Natural killer cell (primary cell): ENCODE data around the gene MYEF2. TPM values are rescaled to one million over a fixed set of nuclear protein-coding genes. Genes with fewer than 3 reads are reported as not detected.

Source experiments
- ATAC-seq, 3 donors: fragments of 150-1000 bp in 2 of 3; fragments of 200-7000 bp in 1 of 3; cut with Tn5 transposase; 1 replicate in 1 of 3; 2 replicates in 2 of 3; pipeline ENCODE4 v1.10.0; 2021; ENCODE audit warnings: mild to moderate bottlenecking in 2 of 3, moderate library complexity in 2 of 3
- DNase-seq, 2 donors: peaks; one replicate each; pipeline versions ENCODE4 v3.0.0 to v3.0.0-alpha.2; 2013 to 2021; ENCODE audit warnings: mixed read lengths in 1 of 2
- H3K27ac ChIP-seq: one replicate; pipeline ENCODE4 v1.5.1; 2013; ENCODE audit warnings: mild to moderate bottlenecking, low read length
- H3K27me3 ChIP-seq: one replicate; pipeline ENCODE4 v1.6.1; 2013; ENCODE audit warnings: low read length; ENCODE audit not compliant: control insufficient read depth, insufficient read depth
- H3K36me3 ChIP-seq: one replicate; pipeline ENCODE4 v1.6.1; 2013; ENCODE audit warnings: low read length; ENCODE audit not compliant: control insufficient read depth, insufficient read depth
- H3K4me1 ChIP-seq: one replicate; pipeline ENCODE4 v1.6.1; 2013; ENCODE audit warnings: low read length; ENCODE audit not compliant: control insufficient read depth, insufficient read depth
- H3K4me3 ChIP-seq: one replicate; pipeline ENCODE4 v1.5.1; 2013; ENCODE audit warnings: low read length
- H3K9me3 ChIP-seq: one replicate; pipeline ENCODE4 v1.6.1; 2013; ENCODE audit warnings: low read length; ENCODE audit not compliant: control insufficient read depth, insufficient read depth
- H3K27ac Mint-ChIP-seq, 2 donors: one replicate each; pipeline ENCODE4 v1.8.0; 2022; ENCODE audit warnings: mild to moderate bottlenecking in 2 of 2, mixed read lengths in 2 of 2, moderate library complexity in 1 of 2
- H3K27me3 Mint-ChIP-seq, 2 donors: one replicate each; pipeline ENCODE4 v1.8.0; 2022; ENCODE audit warnings: low read depth in 2 of 2, mixed read lengths in 2 of 2
- H3K36me3 Mint-ChIP-seq: one replicate; pipeline ENCODE4 v1.8.0; 2022; ENCODE audit warnings: mixed read lengths
- H3K4me1 Mint-ChIP-seq, 2 donors: one replicate each; pipeline ENCODE4 v1.8.0; 2022; ENCODE audit warnings: mixed read lengths in 2 of 2
- H3K4me3 Mint-ChIP-seq: one replicate; pipeline ENCODE4 v1.8.0; 2022; ENCODE audit warnings: mild to moderate bottlenecking, moderate library complexity, mixed read lengths
- H3K9me3 Mint-ChIP-seq, 2 donors: one replicate each; pipeline ENCODE4 v1.8.0; 2022; ENCODE audit warnings: mixed read lengths in 2 of 2
- WGBS: methylation state at CpG from one replicate; pipeline ENCODE4 v1.1.7; 2013; ENCODE audit warnings: missing lambda C conversion rate; ENCODE audit not compliant: insufficient coverage; 5-methylcytosine and 5-hydroxymethylcytosine counted together
- intact Hi-C: fragments of 100-400 bp; cut with micrococcal nuclease; formaldehyde crosslinking; loops from one replicate; pipeline ENCODE4 v1.14.2; 2022
- total RNA-seq, 4 donors: library from RNA; stranded (reverse); fragments of 120-200 nt in 1 of 4; gene quantifications; one replicate each; pipeline versions ENCODE4 v1.2.3 to v1.2.4, GENCODE V29; 2013 to 2022
- TF ChIP-seq, protein P1 (sequence below): fragments of 200-600 bp; IDR thresholded peaks from one replicate; pipeline ENCODE4 v1.8.0; 2022; ENCODE audit warnings: antibody characterized with exemption

Gene MYEF2
- total RNA-seq, 3 donors from 2014 or later (not counting 1 experiment from before 2014, with no cell fraction given) = 9.0 to 12.5 (median 10.7) TPM

GRCh38 chr15:48105936-48106335 is 72.2 kb downstream of the MYEF2 start:
- no peaks in the 10 kb centered on the region for H3K27me3 ChIP-seq
- Mint-ChIP-seq H3K27ac (no peak overlapping the region), H3K4me1 (no peaks in the 10 kb centered on the region), H3K27me3 (peaks cover 5 to 7% of the 10 kb centered on the region in 2 donors), H3K36me3 (no peaks in the 10 kb centered on the region), H3K4me3 (no peak overlapping the region), H3K9me3 (peaks cover 0 to 4% of the 10 kb centered on the region in 2 donors)
- TF ChIP-seq, protein P1, sequence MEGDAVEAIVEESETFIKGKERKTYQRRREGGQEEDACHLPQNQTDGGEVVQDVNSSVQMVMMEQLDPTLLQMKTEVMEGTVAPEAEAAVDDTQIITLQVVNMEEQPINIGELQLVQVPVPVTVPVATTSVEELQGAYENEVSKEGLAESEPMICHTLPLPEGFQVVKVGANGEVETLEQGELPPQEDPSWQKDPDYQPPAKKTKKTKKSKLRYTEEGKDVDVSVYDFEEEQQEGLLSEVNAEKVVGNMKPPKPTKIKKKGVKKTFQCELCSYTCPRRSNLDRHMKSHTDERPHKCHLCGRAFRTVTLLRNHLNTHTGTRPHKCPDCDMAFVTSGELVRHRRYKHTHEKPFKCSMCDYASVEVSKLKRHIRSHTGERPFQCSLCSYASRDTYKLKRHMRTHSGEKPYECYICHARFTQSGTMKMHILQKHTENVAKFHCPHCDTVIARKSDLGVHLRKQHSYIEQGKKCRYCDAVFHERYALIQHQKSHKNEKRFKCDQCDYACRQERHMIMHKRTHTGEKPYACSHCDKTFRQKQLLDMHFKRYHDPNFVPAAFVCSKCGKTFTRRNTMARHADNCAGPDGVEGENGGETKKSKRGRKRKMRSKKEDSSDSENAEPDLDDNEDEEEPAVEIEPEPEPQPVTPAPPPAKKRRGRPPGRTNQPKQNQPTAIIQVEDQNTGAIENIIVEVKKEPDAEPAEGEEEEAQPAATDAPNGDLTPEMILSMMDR = no peak
- intact Hi-C loops = no loop called here
- DNase-seq (no peak), ATAC-seq (no peak)
- no peak overlapping the region for H3K4me3 ChIP-seq
- no peaks in the 10 kb centered on the region for H3K4me1 ChIP-seq
- H3K36me3 ChIP-seq = no peaks in the 10 kb centered on the region
- 33% methylated on average over 2 of the region's 2 CpGs for WGBS
- H3K9me3 ChIP-seq = no peaks in the 10 kb centered on the region
- H3K27ac ChIP-seq = no peak overlapping the region

- Mint-ChIP-seq H3K4me3 (no peak overlapping the region), H3K4me1 (no peaks in the 10 kb centered on the region), H3K27me3 (peaks cover 5 to 7% of the 10 kb centered on the region in 2 donors), H3K9me3 (peaks cover 0 to 4% of the 10 kb centered on the region in 2 donors), H3K27ac (no peak overlapping the region), H3K36me3 (no peaks in the 10 kb centered on the region)
- Histone ChIP-seq H3K4me3 (no peak overlapping the region), H3K4me1 (no peaks in the 10 kb centered on the region), H3K9me3 (no peaks in the 10 kb centered on the region), H3K27me3 (no peaks in the 10 kb centered on the region), H3K36me3 (no peaks in the 10 kb centered on the region), H3K27ac (no peak overlapping the region)
- DNase-seq = no peak
- no peak for ATAC-seq
- intact Hi-C loops = no loop called here
- 89% methylated on average over 5 of the region's 5 CpGs for WGBS
- TF ChIP-seq, protein P1 = no peak
These were observed 74.4 kb downstream of the MYEF2 start for GRCh38 chr15:48103647-48104046.

DNA sequence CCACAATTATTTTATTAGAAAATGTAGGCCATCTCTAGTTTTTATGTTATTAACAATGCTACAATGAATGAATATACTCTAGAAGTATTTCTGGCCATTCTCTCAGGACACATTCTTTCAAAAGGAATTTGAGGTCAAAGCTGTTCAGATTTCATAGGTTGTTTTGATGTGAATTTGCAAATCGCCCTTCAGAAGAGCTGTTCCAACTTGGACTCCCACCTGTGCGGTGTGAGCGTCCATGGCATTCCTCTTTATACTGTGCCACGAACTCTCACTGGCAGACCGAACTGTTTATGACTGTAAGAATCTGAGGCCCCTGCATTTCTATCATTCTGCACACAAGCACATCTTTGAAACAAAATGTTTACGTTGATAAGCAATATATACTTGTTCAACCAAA is 75.9 kb downstream of the MYEF2 start:
- H3K4me1 ChIP-seq = no peaks in the 10 kb centered on the region

More for the DNA sequence above, 75.9 kb downstream of the MYEF2 start:
- Histone ChIP-seq H3K27me3 (no peaks in the 10 kb centered on the region), H3K9me3 (no peaks in the 10 kb centered on the region), H3K4me3 (no peak overlapping the region), H3K36me3 (no peaks in the 10 kb centered on the region), H3K27ac (no peak overlapping the region)
- no peaks in the 10 kb centered on the region for H3K4me1 Mint-ChIP-seq
- peaks cover 0 to 4% of the 10 kb centered on the region in 2 donors for H3K9me3 Mint-ChIP-seq
- H3K36me3 Mint-ChIP-seq = no peaks in the 10 kb centered on the region
- no peak for DNase-seq
- H3K4me3 Mint-ChIP-seq = no peak overlapping the region
- ATAC-seq = no peak
- H3K27me3 Mint-ChIP-seq = peaks cover 4 to 7% of the 10 kb centered on the region in 2 donors
- 96% methylated on average over 6 of the region's 6 CpGs for WGBS
- no peak overlapping the region for H3K27ac Mint-ChIP-seq
- TF ChIP-seq, protein P1 = no peak
- intact Hi-C loops = no loop called here
